ENCODE measurements around the gene GNB1.

- TF ChIP-seq CTCF (IDR thresholded peaks at IDR 0.05), result no peak
- TF ChIP-seq EP300 (IDR thresholded peaks at IDR 0.05), result no peak
- TF ChIP-seq POLR2A (IDR thresholded peaks at IDR 0.05), result no peak
- no peak for TF ChIP-seq POLR2AphosphoS5 (IDR thresholded peaks at IDR 0.05)
These were observed 3.1 kb upstream of the GNB1 start for GRCh38 chr1:1893997-1894353.
